Loucy (cell line): ENCODE measurements around the gene GRWD1.

Experiments used
- H2AFZ ChIP-seq: fragments of 200-600 bp; sonication (generic); 2 replicates; pipeline ENCODE4 v1.6.0; 2016; ENCODE audit warnings: antibody characterized with exemption, mild to moderate bottlenecking, low read length, moderate library complexity
- H3F3A ChIP-seq: fragments of 200-600 bp; 2 replicates; pipeline ENCODE4 v1.6.0; 2016; ENCODE audit warnings: antibody characterized with exemption, low read depth, mild to moderate bottlenecking
- H3K27me3 ChIP-seq: fragments of 200-600 bp; sonication (generic); 2 replicates; pipeline ENCODE4 v1.6.1; 2014; ENCODE audit warnings: low read length, mild to moderate bottlenecking; ENCODE audit not compliant: insufficient read depth, poor library complexity, severe bottlenecking
- H3K36me3 ChIP-seq: fragments of 200-600 bp; sonication (generic); 2 replicates; pipeline ENCODE4 v1.6.1; 2016; ENCODE audit warnings: low read length; ENCODE audit not compliant: insufficient read depth
- H3K4me1 ChIP-seq: fragments of 200-600 bp; sonication (generic); 2 replicates; pipeline ENCODE4 v1.5.1; 2014; ENCODE audit warnings: low read length, mild to moderate bottlenecking; ENCODE audit not compliant: insufficient read depth, poor library complexity, severe bottlenecking
- H3K4me2 ChIP-seq: fragments of 200-600 bp; sonication (generic); 2 replicates; pipeline ENCODE4 v1.6.0; 2014; ENCODE audit warnings: antibody characterized with exemption, low read length, low read depth, mild to moderate bottlenecking; ENCODE audit not compliant: poor library complexity, severe bottlenecking
- H3K4me3 ChIP-seq: fragments of 200-600 bp; sonication (generic); 2 replicates; pipeline ENCODE4 v1.5.1; 2014; ENCODE audit warnings: low read length, mild to moderate bottlenecking, mixed read lengths; ENCODE audit not compliant: poor library complexity, severe bottlenecking
- H3K79me2 ChIP-seq: fragments of 200-600 bp; sonication (generic); 2 replicates; pipeline ENCODE4 v1.6.1; 2014; ENCODE audit warnings: low read length; ENCODE audit not compliant: insufficient read depth
- H3K9ac ChIP-seq: fragments of 200-600 bp; sonication (generic); 2 replicates; pipeline ENCODE4 v1.6.0; 2014; ENCODE audit warnings: mild to moderate bottlenecking, low read depth, low read length, moderate library complexity; ENCODE audit not compliant: poor library complexity, severe bottlenecking
- H3K9me2 ChIP-seq: fragments of 200-600 bp; sonication (generic); replicated peaks from 2 replicates; pipeline ENCODE4 v1.6.1; 2016; ENCODE audit warnings: low read depth, low read length, mixed read lengths
- H3K9me3 ChIP-seq: fragments of 200-600 bp; sonication (generic); 2 replicates; pipeline ENCODE4 v1.6.1; 2014; ENCODE audit warnings: mild to moderate bottlenecking, antibody characterized with exemption, low read length, low read depth; ENCODE audit not compliant: insufficient read depth
- H4K20me1 ChIP-seq: fragments of 200-600 bp; sonication (generic); 2 replicates; pipeline ENCODE4 v1.6.0; 2014; ENCODE audit warnings: antibody characterized with exemption, low read length, mild to moderate bottlenecking; ENCODE audit not compliant: insufficient read depth, poor library complexity, severe bottlenecking
- CTCF ChIP-seq: fragments of 200-600 bp; sonication (generic); conservative IDR thresholded peaks from 2 replicates; pipeline ENCODE4 v1.5.1; 2014; ENCODE audit warnings: mild to moderate bottlenecking, antibody characterized with exemption, low read length
- EZH2phosphoT487 ChIP-seq: fragments of 200-600 bp; IDR thresholded peaks from 2 replicates; pipeline ENCODE4 v1.6.1; 2018; ENCODE audit warnings: antibody characterized with exemption, mild to moderate bottlenecking, moderate library complexity, borderline replicate concordance

The GRWD1 gene

GRCh38 chr19:48477698-48478338, 32.0 kb downstream of the GRWD1 start:
- H3K79me2 ChIP-seq = peaks cover 9% of the 10 kb centered on the region; the same call in 1 of the 2 replicates
- peaks cover 2% of the 10 kb centered on the region for H4K20me1 ChIP-seq
- peaks cover 47% of the 10 kb centered on the region; the same call in 1 of the 2 replicates for H3K36me3 ChIP-seq
- no peak overlapping the region for H3K9ac ChIP-seq
- H3K4me3 ChIP-seq = no peak overlapping the region
- H3F3A ChIP-seq = no peaks in the 10 kb centered on the region; the same call in 1 of the 2 replicates
- no peak overlapping the region for H2AFZ ChIP-seq
- no peaks in the 10 kb centered on the region for H3K4me1 ChIP-seq
- no peak for TF ChIP-seq CTCF
- TF ChIP-seq EZH2phosphoT487 = no peak
- no peaks in the 10 kb centered on the region for H3K9me2 ChIP-seq
- H3K9me3 ChIP-seq = no peaks in the 10 kb centered on the region
- H3K27me3 ChIP-seq = no peaks in the 10 kb centered on the region
- H3K4me2 ChIP-seq = no peak overlapping the region

- no peak overlapping the region for H3K4me3 ChIP-seq
- H2AFZ ChIP-seq = no peak overlapping the region
- no peaks in the 10 kb centered on the region for H3K4me1 ChIP-seq
These were observed 32.8 kb downstream of the GRWD1 start for GRCh38 chr19:48478339-48479256.

GRCh38 chr19:48479686-48480085, 33.9 kb downstream of the GRWD1 start:
- Histone ChIP-seq H3F3A (no peaks in the 10 kb centered on the region; the same call in 1 of the 2 replicates), H3K9ac (no peak overlapping the region), H3K27me3 (no peaks in the 10 kb centered on the region), H3K9me2 (no peaks in the 10 kb centered on the region), H4K20me1 (no peaks in the 10 kb centered on the region), H3K79me2 (no peaks in the 10 kb centered on the region), H3K4me3 (no peak overlapping the region), H3K36me3 (peaks cover 28% of the 10 kb centered on the region; the same call in 1 of the 2 replicates), H3K4me2 (no peak overlapping the region), H2AFZ (no peak overlapping the region), H3K4me1 (no peaks in the 10 kb centered on the region), H3K9me3 (no peaks in the 10 kb centered on the region)
- TF ChIP-seq CTCF (no peak), EZH2phosphoT487 (no peak)

More at GRCh38 chr19:48478339-48479256, 32.8 kb downstream of the GRWD1 start:
- TF ChIP-seq CTCF (no peak), EZH2phosphoT487 (no peak)
- Histone ChIP-seq H3K9me2 (no peaks in the 10 kb centered on the region), H3K27me3 (no peaks in the 10 kb centered on the region), H3K9me3 (no peaks in the 10 kb centered on the region), H4K20me1 (no peaks in the 10 kb centered on the region), H3K79me2 (0 out of 2 replicates have a peak, but pooled peaks cover 2% of the 10 kb centered on the region), H3F3A (no peaks in the 10 kb centered on the region; the same call in 1 of the 2 replicates), H3K36me3 (peaks cover 39% of the 10 kb centered on the region; the same call in 1 of the 2 replicates), H3K4me2 (no peak overlapping the region), H3K9ac (no peak overlapping the region)
